ENCODE measurements around the gene GABARAP. TPM values are rescaled to one million over a fixed set of nuclear protein-coding genes. Genes with fewer than 3 reads are reported as not detected.

GABARAP gene
- total RNA-seq, 1 donor from 2014 or later, result 908 TPM

DNA sequence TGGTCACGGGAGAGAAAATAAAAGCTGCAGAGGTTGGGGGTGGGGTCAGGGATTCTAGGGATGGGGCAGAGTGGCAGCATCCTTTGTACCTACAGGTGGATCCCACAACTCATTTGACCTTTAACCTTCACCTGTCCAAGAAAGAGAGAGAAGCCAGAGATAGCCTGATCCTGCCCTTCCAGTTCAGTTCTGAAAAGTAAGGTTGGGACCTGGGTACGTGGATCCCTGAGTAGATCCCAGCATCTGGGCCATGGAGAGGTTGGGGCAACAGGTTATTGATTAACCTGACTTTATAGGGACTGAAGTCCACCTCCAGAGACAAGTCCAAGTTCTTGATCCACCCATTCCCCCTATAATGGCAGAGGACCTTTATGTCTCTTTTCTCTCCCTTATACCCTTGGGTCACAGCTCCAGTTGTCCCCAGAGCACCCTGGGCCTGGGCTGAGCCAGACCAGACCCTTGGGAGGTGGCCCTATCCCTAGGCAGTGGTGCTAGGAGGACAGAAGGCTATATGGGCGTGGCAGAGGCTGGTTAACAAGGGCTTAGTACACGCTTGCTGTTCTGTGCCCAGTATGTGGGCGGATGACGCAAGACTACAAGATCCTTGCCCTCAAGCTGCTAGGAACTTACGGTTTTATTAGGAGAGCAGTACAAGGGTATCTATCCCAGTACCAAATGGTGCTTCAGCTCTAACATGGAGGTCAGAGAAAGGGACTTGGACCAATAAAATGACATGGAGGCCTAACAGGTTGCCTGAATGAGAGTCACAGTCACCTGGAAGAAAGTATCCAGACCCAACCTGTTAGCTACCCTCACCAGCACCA is 16.7 kb upstream of the GABARAP start:
- DNase-seq, result no peak
- Mint-ChIP-seq H3K27me3 (ENCODE audit: unreplicated experiment) (peaks cover 18% of the 10 kb centered on the region), H3K4me3 (ENCODE audit: unreplicated experiment) (no peak overlapping the region), H3K36me3 (ENCODE audit: unreplicated experiment) (peaks cover 2% of the 10 kb centered on the region), H3K4me1 (ENCODE audit: low read depth, unreplicated experiment) (peaks cover 3% of the 10 kb centered on the region), H3K27ac (ENCODE audit: unreplicated experiment) (no peak overlapping the region), H3K9me3 (ENCODE audit: unreplicated experiment) (peaks cover 2% of the 10 kb centered on the region)
- no peak for TF ChIP-seq CTCF (IDR thresholded peaks at IDR 0.05; ENCODE audit: partially characterized antibody, unreplicated experiment)

- Mint-ChIP-seq H3K9me3 (ENCODE audit: unreplicated experiment) (peaks cover 8% of the 10 kb centered on the region), H3K36me3 (ENCODE audit: unreplicated experiment) (no peaks in the 10 kb centered on the region), H3K27me3 (ENCODE audit: unreplicated experiment) (peaks cover 8% of the 10 kb centered on the region), H3K4me1 (ENCODE audit: low read depth, unreplicated experiment) (peaks cover 8% of the 10 kb centered on the region), H3K27ac (ENCODE audit: unreplicated experiment) (no peak overlapping the region), H3K4me3 (ENCODE audit: unreplicated experiment) (no peak overlapping the region)
- no peak for TF ChIP-seq CTCF (IDR thresholded peaks at IDR 0.05; ENCODE audit: partially characterized antibody, unreplicated experiment)
- no peak for DNase-seq
Measured at GRCh38 chr17:7256766-7257456, 14.7 kb upstream of the GABARAP start.

DNA sequence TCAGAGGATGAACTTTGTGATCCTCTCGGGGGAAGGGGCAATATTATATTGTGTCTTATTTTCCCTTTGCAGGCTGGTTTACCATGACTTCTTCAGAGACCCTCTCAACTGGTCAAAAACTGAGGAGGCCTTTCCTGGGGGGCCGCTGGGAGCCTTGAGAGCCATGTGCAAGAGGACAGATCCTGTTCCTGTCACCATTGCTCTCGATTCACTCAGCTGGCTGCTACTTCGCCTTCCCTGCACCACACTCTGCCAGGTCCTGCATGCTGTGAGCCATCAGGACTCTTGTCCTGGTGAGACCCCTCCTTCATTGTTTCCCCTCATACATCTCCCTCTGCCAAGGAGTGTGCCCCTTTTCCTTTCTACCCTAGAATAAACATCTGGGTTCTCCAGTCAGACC is 12.3 kb upstream of the GABARAP start:
- DNase-seq, result no peak
- Mint-ChIP-seq H3K9me3 (ENCODE audit: unreplicated experiment) (peaks cover 14% of the 10 kb centered on the region), H3K27me3 (ENCODE audit: unreplicated experiment) (peaks cover 11% of the 10 kb centered on the region), H3K4me1 (ENCODE audit: low read depth, unreplicated experiment) (peaks cover 16% of the 10 kb centered on the region), H3K4me3 (ENCODE audit: unreplicated experiment) (peak overlapping the region; percentile 39), H3K27ac (ENCODE audit: unreplicated experiment) (no peak overlapping the region), H3K36me3 (ENCODE audit: unreplicated experiment) (no peaks in the 10 kb centered on the region)
- no peak for TF ChIP-seq CTCF (IDR thresholded peaks at IDR 0.05; ENCODE audit: partially characterized antibody, unreplicated experiment)

DNA sequence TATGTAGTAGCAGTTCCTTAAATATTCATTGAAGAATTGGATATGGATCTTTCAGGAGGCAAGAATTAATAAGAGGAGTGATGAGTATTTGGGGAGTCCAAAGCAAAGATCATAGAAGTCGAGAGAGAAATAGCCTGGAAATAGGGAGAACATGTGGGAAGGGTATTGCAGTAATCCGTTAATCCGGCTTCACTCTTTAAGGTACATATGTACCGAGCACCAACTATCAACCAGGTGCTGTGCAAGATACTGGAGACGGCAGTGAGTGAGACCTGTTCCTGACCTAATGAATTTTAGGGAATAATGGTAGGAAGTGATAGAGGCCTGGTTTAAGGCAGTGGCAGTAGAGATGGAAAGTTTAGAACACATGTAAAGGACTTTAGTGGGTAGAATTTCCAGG is 10.8 kb upstream of the GABARAP start:
- TF ChIP-seq CTCF (IDR thresholded peaks at IDR 0.05; ENCODE audit: partially characterized antibody, unreplicated experiment), result no peak
- no peak for DNase-seq
- H3K27ac Mint-ChIP-seq (ENCODE audit: unreplicated experiment), result peak overlapping the region; percentile 98
- H3K4me1 Mint-ChIP-seq (ENCODE audit: low read depth, unreplicated experiment), result peaks cover 26% of the 10 kb centered on the region
- H3K36me3 Mint-ChIP-seq (ENCODE audit: unreplicated experiment), result no peaks in the 10 kb centered on the region
- H3K27me3 Mint-ChIP-seq (ENCODE audit: unreplicated experiment), result peaks cover 13% of the 10 kb centered on the region
- H3K4me3 Mint-ChIP-seq (ENCODE audit: unreplicated experiment), result peak overlapping the region; percentile 93
- peaks cover 17% of the 10 kb centered on the region for H3K9me3 Mint-ChIP-seq (ENCODE audit: unreplicated experiment)

All from glutamatergic neuron (in vitro differentiated cells).